NCI-H2227 treated with DMSO at 0.1 percent for 48 hours (cell line): ENCODE measurements around the gene FDX2.

Experiments
- DNase-seq: peaks from one replicate; lab custom pipeline; 2025; lab: John Stamatoyannopoulos, UW

The FDX2 gene

DNA sequence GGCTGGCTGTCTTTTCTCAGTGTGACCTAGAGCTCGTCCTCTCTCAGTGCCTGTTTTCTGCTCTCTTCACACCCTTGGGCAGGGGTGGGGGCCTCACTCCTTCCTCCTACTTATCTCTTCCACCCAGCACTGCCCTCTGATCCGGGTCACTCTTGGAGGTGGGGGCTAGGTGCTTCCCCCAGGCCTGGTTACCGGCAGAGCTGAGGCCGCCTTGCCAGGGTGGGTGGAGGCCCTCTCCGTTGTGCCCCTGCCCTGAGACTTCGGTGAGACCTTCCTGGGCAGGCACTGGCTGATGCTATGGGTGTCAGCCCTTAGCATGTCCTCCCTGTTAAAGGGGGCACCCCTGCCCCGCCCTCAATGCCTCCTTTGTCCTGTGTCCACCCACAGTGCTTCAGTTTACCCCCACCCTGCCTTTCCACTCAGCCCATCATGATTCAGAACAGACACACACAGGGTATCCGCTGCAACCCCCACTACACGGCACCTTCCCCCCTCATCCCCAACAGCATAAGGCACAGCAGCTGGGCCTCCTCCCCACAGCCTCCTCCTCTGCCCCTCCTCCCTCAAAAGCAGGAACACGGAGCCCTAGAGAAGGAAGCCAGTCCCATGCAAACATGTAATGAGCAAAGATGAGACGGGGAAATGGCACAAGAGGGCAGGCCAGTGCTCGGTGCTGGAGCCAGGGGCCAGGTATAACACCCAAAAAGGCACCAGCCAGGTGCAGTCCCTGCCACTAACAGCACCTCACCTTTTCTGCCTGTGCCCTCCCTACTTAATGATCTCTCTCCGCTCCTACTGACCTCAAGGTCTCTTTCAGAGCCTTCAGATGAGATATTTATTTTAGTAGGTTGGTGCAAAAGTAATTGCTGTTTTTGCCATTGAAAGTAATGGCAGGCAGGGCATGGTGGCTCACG lies 16.0 kb downstream of the FDX2 start:
- DNase-seq, result no peak

- no peak for DNase-seq
Measured at GRCh38 chr19:10295847-10296591, 19.8 kb downstream of the FDX2 start.

- no peak for DNase-seq
Measured at GRCh38 chr19:10295305-10295846, 20.4 kb downstream of the FDX2 start.

GRCh38 chr19:10294368-10294697 lies 21.5 kb downstream of the FDX2 start:
- DNase-seq, result no peak

GRCh38 chr19:10293637-10294367 lies 22.0 kb downstream of the FDX2 start:
- DNase-seq, result no peak

GRCh38 chr19:10292789-10293636 lies 22.8 kb downstream of the FDX2 start:
- DNase-seq, result no peak

GRCh38 chr19:10292206-10292788 lies 23.5 kb downstream of the FDX2 start:
- peak; percentile 16 for DNase-seq

DNA sequence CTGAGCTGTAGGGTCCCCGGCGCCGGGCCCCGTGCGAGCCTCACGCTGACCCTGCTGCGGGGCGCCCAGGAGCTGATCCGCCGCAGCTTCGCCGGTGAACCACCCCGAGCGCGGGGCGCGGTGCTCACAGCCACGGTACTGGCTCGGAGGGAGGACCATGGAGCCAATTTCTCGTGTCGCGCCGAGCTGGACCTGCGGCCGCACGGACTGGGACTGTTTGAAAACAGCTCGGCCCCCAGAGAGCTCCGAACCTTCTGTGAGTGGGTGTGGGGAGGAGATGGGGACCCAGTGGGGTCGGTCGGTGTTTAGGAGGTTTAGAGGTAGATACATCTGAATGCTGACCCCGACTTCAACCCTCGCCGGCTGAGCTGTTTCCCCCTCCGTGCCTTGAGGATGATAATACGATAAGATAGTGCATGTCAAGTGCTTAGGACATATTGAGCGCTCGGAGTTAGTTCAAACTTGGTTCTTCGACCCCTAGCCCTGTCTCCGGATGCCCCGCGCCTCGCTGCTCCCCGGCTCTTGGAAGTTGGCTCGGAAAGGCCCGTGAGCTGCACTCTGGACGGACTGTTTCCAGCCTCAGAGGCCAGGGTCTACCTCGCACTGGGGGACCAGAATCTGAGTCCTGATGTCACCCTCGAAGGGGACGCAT lies 24.1 kb downstream of the FDX2 start:
- DNase-seq, result no peak

DNA sequence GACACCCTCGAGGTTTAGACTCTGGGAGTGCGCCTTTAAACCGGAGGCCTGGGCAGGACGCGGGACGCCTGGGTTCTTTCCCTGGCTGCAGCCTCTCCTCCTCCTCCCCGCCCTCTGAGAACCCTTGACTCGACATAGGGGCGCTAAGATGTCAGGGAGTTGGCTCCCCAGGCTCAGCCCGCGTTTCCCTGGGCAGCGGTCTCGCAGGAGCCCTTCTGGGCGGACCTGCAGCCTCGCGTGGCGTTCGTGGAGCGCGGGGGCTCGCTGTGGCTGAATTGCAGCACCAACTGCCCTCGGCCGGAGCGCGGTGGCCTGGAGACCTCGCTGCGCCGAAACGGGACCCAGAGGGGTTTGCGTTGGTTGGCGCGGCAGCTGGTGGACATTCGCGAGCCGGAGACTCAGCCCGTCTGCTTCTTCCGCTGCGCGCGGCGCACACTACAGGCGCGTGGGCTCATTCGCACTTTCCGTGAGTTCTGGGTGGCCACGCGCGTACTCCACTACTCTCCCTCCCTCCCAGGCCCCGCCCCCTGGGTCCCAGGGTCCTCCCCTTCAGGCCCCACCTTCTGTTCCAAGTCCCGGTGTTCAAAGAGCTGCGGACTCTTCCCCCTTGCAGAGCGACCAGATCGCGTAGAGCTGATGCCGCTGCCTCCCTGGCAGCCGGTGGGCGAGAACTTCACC lies 24.8 kb downstream of the FDX2 start:
- DNase-seq, result no peak

DNA sequence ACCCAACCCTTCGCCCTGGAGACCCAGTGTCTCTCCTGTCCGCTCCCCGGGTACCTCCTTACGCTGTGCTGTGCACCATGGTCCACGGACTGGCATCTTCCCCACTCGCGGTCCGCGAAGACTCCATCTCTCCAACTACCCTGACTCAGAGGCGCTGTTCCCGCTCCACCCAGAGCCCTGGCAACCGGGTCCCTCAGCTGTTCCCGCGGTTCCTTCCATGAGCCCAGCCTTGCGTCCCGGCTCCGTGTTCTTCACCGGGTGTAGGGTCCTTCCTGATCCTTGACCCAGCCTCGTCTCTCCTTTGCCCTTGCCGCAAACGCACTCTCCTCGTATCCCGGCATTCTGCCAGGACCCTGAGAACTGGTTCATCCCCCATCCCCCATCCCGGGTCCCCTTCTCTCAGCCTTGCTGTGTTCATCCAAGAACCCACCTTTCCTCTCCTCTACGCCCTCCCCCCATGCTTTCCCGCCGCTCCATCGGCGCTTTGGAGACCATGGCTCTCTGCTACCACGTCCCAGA lies 25.4 kb downstream of the FDX2 start:
- no peak for DNase-seq

DNA sequence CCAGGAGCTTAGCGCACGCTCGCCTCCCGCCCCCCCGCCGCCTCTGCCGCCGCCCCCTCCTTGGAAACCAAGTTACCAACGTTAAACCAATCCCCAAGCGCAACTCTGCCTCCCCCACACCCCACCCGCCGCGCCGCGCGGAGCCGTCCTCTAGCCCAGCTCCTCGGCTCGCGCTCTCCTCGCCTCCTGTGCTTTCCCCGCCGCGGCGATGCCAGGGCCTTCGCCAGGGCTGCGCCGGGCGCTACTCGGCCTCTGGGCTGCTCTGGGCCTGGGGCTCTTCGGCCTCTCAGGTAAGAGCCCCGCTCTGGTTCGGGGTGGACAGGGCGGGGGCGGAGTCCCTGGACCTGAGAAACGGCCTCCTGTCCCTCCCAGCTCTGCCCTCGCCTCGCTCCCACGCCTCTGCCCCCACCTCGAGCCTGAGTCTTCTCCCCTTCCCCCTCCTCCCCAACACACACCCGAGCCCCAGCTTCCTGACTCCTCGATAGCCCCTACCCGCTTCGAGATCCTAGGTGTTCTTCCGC lies 25.9 kb downstream of the FDX2 start, which contains the start of gene ICAM5:
Gene ICAM5, plus strand, starts transcription at position 117 of the 521 bp plus-strand sequence. Its CDS starts 92 bp downstream, at position 209.
- DNase-seq, result no peak

DNA sequence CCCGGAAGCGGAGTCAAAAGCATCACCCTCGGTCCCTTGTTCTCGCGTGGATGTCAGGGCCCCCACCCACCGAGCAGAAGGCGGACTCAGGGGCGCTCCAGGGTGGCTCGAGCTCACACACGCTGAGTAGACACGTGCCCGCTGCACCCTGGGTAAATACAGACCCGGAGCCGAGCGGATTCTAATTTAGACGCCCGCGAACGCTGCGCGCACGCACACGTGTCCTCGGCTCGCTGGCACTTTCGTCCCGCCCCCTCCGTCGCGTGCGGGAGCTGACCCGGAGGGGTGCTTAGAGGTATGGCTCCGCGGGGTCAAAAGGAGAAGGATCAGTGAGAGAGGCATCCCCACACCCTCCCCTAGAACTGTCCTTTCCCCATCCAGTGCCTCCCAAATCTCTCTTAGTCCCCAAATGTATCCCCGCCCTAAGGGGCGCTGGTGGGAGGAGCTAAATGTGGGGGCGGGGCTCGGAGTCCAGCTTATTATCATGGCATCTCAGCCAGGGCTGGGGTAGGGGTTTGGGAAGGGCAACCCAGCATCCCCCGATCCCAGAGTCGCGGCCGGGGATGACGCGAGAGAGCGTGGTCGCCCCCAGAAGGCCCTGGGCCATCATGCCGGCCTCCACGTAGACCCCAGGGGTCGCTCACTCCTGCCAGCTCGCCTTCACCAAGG lies 26.5 kb downstream of the FDX2 start:
- peak; percentile 70 for DNase-seq

- peak; percentile 7 for DNase-seq
Measured at GRCh38 chr19:10288662-10289166, 27.1 kb downstream of the FDX2 start.

- no peak for DNase-seq
Measured at GRCh38 chr19:10286803-10287737, 28.7 kb downstream of the FDX2 start, which contains the start of gene ICAM4. Gene ICAM4 (plus strand): TSS chr19:10286955. CDS start chr19:10287013, 58 bp downstream.

GRCh38 chr19:10285393-10285792 lies 30.4 kb downstream of the FDX2 start:
- no peak for DNase-seq

- no peak for DNase-seq
Measured at GRCh38 chr19:10284960-10285278, 30.9 kb downstream of the FDX2 start.
